ENCODE results near the gene KCTD21.
A peak's percentile ranks its signal among the peaks of the same experiment; 100 is the strongest.

Gene KCTD21

GRCh38 chr11:78218707-78219492, 30.5 kb upstream of the KCTD21 start:
- no peak for DNase-seq

GRCh38 chr11:78217650-78218541, 29.5 kb upstream of the KCTD21 start:
- DNase-seq, result no peak

GRCh38 chr11:78216571-78217287, 28.3 kb upstream of the KCTD21 start:
- DNase-seq, result no peak

DNA sequence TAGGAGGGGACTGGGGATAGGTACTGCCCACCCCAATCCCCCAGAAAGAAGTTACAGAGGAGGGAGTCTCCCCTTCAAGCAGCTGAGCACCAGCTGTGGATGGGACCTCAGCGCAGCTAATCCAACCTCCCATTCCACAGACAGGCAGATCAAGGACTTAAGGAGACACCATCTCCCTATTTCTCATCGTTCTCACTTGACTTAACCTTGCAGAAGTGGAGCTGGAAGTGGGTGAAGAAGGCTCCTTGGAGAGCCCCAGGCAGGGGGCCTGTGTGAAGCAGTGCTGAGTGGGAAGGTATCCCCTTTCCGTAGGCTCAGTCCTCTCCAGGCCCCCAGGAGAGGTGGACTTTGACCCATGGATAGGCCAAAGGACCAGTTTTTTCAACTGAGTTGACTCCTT, 27.6 kb upstream of the KCTD21 start:
- DNase-seq, result no peak

DNA sequence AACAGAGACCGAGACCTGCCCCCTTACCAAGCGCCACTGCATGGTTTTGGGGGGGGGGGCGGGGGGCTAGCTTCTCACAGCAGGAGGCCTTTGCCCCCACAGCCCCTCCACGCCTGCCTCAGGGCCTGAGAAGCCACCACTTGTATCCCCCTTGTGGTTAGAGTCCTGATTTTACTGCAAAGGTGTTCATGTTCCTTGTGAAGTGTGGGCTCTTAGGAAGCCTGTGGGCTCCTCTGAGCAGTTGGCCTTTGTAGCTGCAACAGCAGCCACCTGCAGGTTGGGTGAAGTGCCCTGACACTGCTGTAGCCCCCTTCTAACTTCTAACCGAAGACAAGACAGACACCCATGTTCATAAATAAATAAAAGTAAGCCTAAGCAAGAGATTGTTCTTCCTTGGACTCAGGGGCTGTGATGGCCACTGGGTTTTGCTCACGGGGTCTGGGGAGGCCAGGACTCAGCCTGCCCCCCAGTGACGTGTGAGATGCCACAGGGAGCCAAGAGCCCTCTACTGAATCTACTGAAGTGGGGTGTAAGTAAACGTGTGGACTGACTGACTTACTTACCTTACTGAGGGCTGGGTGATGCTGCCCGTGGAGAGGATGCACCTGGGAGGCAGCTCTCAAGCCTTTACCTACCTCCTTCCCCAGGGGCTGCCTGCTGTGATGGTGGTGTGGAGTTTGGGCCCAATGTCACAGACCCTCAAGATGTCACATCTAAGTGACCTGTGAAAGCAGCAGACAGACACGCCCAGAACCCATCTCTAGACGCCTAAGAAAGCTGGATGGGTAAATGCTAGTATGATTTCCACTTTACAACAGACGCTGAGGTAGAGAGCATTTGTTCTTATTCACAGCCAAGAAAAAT, 26.1 kb upstream of the KCTD21 start:
- no peak for DNase-seq

DNA sequence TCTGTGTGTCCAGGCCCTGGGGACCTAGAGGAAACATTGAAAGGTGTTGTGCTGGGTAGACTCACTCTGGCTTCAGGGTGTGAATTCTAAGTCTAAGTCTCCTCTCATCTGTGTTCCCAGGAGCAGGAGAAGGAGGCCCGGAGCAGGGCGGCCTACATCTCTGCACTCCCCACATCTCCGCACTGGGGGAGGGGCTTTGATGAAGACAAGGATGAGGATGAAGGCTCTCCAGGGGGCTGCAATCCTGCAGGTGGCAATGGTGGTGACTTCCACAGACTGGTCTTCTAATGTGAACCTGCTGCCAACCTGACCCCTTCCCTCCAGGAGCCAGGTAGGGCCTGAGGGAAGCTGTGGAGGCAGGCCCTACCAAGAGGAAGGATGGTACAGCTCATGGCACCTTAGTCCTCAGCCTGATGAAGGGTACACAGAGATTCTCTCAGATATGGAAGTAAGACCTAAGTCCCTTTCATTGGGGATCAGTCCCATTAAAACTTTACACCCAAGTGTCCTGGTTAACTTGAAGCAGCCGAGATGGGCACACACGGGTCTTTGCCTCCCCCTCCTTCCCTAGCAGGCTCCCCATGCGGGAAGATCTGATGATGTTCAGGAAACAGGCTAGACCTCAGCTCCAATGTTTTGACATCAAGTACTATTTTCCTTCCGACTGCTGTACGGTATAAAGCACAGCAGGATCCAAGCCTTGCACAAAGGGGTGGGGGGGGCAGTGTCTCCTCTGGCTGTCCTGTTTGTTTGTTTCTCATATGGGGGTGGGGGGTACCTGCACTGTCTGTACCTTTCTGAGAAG, 25.3 kb upstream of the KCTD21 start:
- DNase-seq, result no peak

DNA sequence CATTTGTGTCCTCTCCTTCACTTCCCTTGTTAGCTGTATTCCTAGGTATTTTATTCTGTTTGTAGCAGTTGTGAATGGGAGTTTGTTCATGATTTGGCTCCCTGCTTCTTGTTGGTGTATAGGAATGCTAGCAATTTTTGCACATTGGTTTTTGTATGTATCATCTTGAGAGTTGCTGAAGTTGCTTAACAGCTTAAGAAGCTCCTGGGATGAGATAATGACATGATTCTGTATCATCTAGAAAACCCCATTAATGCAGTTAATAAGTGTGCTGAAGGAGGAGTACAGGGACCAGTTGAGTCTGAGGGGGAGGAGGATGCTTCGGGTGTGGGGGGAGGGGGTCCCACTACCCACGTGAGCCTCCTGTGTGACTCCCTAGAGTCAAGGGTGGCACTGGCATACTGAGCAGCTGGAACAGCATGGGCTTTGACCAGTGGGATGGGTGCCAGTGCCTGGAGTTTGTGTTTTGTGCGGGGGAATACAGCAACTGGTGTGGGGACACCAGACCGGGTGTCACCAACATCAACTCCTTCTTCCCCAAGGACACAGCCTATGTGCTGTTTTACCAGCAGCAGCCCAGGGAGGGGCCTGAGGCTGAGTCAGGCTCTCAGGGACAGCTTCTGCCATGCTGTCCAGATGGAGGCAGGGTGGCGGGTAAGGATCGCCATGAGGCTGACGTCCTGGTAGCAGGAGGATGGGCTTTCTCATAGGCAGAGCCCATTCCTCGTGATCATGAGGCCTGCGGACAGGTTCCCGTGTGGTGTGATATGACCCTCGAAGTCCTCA, 24.4 kb upstream of the KCTD21 start:
- no peak for DNase-seq

DNA sequence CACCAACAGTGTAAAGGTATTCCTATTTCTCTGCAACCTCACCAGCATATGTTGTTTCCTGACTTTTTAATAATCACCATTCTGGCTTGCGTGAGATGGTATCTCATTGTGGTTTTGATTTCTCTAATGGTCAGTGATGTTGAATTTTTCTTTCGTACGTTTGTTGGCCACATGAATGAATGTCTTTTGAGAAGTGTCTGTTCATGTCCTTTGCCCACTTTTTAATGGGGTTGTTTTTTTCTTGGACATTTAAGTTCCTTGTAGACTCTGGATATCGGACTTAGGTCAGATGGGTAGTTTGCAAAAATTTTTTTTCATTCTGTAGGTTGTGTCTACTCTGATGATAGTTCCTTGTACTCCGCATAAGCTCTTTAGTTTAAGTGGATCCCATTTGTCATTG, 23.1 kb upstream of the KCTD21 start:
- no peak for DNase-seq

DNA sequence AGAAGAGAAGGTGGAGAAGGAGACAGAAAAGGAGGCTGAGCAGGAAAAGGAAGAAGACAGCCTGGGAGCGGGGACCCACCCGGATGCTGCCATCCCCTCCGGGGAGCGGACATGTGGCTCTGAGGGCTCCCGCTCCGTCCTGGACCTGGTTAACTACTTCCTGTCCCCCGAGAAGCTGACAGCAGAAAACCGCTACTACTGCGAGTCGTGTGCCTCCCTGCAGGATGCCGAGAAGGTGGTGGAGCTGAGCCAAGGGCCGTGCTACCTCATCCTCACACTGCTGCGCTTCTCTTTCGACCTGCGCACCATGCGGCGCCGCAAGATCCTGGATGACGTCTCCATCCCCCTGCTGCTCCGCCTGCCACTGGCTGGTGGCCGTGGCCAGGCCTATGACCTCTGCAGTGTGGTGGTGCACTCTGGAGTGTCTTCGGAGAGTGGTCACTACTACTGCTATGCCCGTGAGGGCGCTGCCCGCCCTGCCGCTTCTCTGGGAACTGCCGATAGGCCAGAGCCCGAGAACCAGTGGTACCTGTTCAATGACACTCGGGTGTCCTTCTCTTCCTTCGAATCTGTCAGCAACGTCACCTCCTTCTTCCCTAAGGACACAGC, 21.7 kb upstream of the KCTD21 start:
- DNase-seq, result no peak

- DNase-seq, result no peak
These were observed 21.1 kb upstream of the KCTD21 start for GRCh38 chr11:78209478-78209877.

- no peak for DNase-seq
These were observed 20.1 kb upstream of the KCTD21 start for GRCh38 chr11:78208257-78209165.

GRCh38 chr11:78207532-78208256, 19.3 kb upstream of the KCTD21 start:
- DNase-seq, result no peak

GRCh38 chr11:78205691-78206090, 17.3 kb upstream of the KCTD21 start:
- no peak for DNase-seq

- DNase-seq, result no peak
These were observed 16.8 kb upstream of the KCTD21 start for GRCh38 chr11:78205256-78205655.

DNA sequence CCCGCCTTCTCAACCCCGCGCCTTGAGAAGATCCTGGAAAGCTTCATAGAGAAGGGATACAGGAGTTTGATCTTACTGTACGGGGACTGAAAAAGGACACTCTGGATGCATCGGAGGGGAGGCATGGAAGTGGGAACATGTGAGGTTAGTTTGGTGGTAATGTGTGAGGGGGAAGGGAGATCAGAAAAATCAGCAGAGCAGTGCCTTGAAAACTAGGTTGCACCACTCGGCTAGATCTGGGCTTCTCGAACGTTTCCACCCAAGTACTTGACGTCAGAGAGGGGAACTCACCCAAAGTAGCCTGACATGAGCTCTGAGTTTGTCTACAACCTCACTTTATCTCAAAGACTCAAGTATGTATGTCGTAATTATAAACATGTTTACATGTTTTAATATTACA, 14.8 kb upstream of the KCTD21 start:
- peak in 1 of 2 experiments; percentile 19 for DNase-seq

GRCh38 chr11:78202733-78203167, 14.3 kb upstream of the KCTD21 start:
- DNase-seq, result peak; percentile 25 to 36

DNA sequence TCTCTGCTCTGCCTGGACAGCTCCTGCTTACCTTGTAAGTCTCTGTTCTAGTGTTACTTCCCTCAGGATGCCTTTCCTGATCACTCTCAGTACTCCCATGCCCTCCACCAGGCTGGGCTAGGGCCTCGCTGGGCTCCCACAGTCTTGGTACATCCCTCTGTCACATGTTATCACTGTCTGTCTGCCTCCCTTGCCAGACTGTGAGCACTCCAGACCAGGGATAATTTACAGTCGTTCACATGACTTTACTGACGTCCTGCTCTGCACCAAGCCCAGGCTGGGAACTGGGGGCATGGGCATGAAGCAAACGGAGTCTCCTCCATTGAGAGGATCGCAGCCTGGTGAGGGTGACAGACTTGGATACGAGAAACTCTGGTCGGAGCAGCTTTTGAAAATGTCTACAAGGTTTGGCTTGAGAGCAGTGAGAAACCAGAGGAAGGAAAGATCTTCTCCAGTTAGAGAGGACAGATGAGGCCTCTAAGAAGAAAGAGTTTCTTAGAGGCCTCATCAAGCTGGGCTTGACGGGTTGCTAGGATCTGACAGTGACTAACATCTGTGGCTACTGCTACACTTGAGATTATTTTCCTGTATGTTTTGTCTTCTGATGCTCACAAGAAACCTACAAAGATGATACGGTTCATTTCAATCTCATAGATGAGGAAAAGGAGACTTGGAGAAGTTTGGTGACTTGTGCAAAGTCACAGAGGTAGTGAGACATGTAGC, 12.8 kb upstream of the KCTD21 start:
- DNase-seq, result no peak

DNA sequence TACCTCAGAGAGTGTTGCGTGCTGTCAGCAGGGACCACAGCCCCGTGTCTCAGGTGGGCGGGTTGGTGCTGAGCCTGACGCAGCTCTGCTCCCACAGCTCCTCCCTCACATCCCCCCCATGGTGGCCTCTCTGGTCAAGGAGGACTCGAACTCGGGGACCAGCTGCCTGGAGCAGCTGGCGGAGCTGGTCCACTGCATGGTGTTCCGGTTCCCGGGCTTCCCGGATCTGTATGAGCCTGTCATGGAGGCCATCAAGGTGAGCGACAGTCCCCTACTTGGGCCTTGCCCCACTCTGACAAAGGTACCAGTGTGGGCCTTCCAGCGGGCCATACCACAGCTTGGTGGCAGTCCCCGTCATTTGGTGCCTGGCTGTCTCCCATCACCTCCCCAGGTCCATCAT, 12.1 kb upstream of the KCTD21 start:
- DNase-seq, result no peak
